Measurements from ENCODE around the gene ANKRD29.

GRCh38 chr18:23701544-23702064 lies 38.9 kb upstream of the ANKRD29 start:
- TF ChIP-seq CTCF (IDR thresholded peaks at IDR 0.05; ENCODE audit: insufficient read depth, low read length), result no peak
- no peak for TF ChIP-seq POLR2AphosphoS5 (IDR thresholded peaks at IDR 0.05; ENCODE audit: low read depth)
- no peak for TF ChIP-seq REST (IDR thresholded peaks at IDR 0.05; ENCODE audit: insufficient replicate concordance, low read depth)
- no peak for TF ChIP-seq GABPA (IDR thresholded peaks at IDR 0.05; ENCODE audit: low read depth)

Data from HL-60 (cell line).